ENCODE results near the gene CLDN14. TPM values are rescaled to one million over a fixed set of nuclear protein-coding genes. Genes with fewer than 3 reads are reported as not detected.

CLDN14 gene
- total RNA-seq, 1 experiment from 2014 or later = not detected

DNA sequence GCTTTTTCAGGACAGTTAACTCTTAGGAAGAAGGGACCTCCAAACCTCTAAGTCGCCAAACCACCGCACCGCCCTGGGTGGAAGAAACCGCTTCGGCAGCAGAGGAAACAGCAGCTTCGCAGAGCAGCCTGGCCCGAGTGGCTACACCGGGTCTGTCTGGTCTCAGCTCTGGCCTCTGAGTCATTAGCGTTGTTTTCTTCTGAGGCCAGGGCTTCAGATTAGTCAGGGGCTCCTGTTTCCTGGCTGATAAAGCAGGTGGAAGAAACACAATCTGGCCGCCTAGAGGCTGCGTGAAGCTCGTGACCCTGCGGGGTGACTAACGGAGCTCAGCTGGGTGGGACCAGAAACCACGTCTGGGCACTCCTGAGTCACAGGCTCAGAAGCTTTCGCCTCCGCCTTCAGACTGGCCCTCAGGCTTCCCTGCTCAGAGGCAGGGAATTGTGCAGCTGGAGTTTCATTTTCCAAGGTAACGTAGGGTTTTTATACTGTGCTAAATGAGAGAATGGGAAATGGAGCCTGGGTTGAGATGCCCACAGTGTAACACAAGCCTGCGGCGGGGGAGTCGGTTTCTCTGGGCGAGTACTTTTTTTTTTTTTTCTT, 49.9 kb downstream of the CLDN14 start:
- DNase-seq (ENCODE audit: low read depth in 1 of 2, low spot score in 2 of 2) = peak; percentile 88 to 96
- Histone ChIP-seq H3K27ac (peak overlapping the region; percentile 68), H3K4me1 (replicated peaks) (peaks cover 17% of the 10 kb centered on the region), H3K27me3 (replicated peaks) (no peaks in the 10 kb centered on the region), H3K9me3 (replicated peaks) (no peaks in the 10 kb centered on the region), H3K36me3 (no peaks in the 10 kb centered on the region), H3K4me3 (peak overlapping the region; percentile 28)

DNA sequence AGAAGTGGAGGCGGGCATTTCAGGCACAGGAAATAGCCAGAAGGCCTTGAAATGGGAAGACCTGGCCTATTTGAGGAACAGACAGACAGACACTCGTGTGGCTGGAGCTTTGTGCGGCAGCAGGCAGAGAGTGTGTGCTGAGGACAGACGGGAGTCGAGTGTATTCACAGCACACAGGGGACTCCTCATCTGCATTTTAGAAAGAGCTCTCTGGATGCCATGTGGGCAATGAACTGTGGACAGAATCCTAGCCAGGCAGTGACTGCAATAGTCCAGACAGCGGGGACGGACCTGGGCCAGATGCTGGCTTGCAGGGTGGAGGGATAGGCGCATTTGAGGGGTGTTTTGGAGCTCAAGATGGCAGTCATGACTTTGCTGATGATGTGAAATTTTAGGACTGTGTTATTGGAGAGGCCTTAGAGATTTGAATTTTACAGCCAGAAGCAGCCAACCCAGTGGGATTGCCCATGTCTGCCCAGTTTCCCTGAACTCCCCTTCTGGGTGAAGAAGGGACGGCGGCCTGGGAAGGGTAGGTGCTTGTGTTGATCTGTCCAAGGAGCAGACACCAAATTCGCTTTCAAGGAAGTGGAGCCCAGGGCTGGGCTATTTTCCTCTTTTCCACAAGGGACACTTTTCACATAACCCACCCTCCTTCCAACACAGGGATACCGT, 51.0 kb downstream of the CLDN14 start:
- Histone ChIP-seq H3K27ac (no peak overlapping the region), H3K27me3 (replicated peaks) (no peaks in the 10 kb centered on the region), H3K4me1 (replicated peaks) (peaks cover 17% of the 10 kb centered on the region), H3K36me3 (no peaks in the 10 kb centered on the region), H3K9me3 (replicated peaks) (no peaks in the 10 kb centered on the region), H3K4me3 (no peak overlapping the region)
- DNase-seq (ENCODE audit: low read depth in 1 of 2, low spot score in 2 of 2) = no peak

DNA sequence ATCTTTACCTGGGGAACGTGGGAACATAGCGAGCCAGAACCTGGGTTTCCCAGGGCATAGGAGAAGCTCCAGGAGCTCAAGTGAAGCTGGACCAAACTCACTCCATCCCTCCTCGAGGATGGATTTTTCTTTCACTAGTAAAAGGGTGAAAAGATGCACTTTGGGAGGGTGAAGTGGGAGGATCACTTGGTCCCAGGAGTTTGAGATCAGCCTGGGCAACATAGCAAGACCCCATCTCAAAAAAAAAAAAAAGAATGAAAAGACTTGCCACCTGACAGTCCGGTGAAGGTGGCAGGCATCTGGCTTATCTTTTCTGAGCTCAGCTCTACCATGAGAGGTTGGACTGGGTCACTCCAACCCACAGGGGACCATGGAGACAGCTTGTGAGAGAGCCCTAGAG, 52.4 kb downstream of the CLDN14 start:
- Histone ChIP-seq H3K27ac (no peak overlapping the region), H3K4me3 (no peak overlapping the region)

DNA sequence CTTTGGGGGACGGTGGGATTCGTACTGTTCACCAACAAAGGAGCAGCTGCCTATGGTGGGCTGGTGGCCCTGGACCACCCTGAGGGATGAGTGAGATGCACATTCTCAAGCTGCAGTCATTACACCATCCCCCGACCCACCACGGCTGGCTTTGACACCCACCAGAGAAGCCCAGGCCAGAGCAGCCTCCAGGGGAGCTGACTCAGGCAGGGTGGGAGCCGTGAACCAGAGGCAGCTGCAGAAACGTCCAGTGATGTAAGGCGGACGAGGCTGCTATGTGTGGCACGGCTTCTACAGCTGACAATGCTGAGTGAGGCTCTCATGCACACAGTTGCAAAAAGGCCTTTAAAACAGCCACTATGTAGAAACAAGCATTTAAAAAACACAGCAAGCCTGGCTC, 54.6 kb downstream of the CLDN14 start:
- no peaks in the 10 kb centered on the region for H3K27me3 ChIP-seq (replicated peaks)
- no peak overlapping the region for H3K27ac ChIP-seq
- H3K4me1 ChIP-seq (replicated peaks) = peaks cover 11% of the 10 kb centered on the region
- H3K4me3 ChIP-seq = no peak overlapping the region
- DNase-seq (ENCODE audit: low read depth in 1 of 2, low spot score in 2 of 2) = no peak
- no peaks in the 10 kb centered on the region for H3K9me3 ChIP-seq (replicated peaks)
- no peaks in the 10 kb centered on the region for H3K36me3 ChIP-seq

More for the DNA sequence above, 52.4 kb downstream of the CLDN14 start:
- peaks cover 17% of the 10 kb centered on the region for H3K4me1 ChIP-seq (replicated peaks)
- H3K9me3 ChIP-seq (replicated peaks) = no peaks in the 10 kb centered on the region
- DNase-seq (ENCODE audit: low read depth in 1 of 2, low spot score in 2 of 2) = no peak
- H3K27me3 ChIP-seq (replicated peaks) = no peaks in the 10 kb centered on the region
- no peaks in the 10 kb centered on the region for H3K36me3 ChIP-seq

DNA sequence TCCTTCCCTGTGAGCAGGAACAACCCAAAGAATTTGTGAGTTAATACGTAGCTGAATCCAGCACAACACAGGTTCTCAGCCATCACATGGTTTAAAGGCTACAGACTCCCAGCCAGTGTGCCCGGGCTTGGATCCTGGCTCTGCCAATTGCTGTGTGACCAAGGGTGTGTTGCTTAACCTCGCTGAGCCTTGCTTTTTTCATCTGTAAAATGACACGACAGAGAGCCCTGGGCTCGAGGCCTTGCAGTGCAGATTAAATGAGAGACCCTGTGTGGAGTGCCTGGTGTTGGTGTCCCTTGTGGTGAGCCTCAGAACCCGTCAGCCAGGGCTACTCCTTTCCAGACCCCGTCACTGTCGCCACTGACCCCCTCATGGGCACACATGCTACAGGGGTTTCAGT, 55.3 kb downstream of the CLDN14 start:
- Histone ChIP-seq H3K4me3 (no peak overlapping the region), H3K36me3 (no peaks in the 10 kb centered on the region), H3K27ac (no peak overlapping the region), H3K4me1 (replicated peaks) (peaks cover 11% of the 10 kb centered on the region), H3K27me3 (replicated peaks) (no peaks in the 10 kb centered on the region), H3K9me3 (replicated peaks) (no peaks in the 10 kb centered on the region)
- DNase-seq (ENCODE audit: low read depth in 1 of 2, low spot score in 2 of 2) = no peak

DNA sequence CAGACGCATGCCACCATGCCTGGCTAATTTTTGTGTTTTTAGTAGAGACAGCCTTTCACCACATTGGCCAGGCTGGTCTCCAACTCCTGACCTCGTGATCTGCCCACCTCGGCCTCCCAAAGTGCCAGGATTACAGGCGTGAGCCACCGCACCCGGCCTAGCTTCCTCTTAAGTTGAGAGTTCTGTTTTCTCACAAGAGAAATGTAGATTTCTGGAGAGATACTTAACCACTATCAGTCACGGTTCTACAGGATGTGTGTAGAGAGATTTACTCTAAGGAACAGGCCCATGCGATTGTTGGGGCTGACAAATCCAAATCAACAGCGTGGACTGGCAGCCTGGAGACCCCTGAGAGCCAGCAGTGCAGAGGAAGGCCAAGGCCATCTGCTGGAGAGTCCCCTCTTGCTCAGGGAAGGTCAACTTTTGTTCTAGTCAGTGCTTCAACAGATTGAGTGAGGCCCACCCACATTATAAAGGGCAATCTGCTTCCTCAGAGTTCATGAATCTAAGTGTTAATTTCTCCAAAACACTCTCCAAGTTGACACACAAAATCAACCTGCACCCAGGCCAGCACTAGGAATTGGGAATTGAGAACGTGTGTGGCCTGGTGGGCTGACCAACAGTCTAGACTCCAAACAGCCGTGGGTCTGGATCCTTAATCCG, 56.0 kb downstream of the CLDN14 start:
- DNase-seq (ENCODE audit: low read depth in 1 of 2, low spot score in 2 of 2) = no peak
- Histone ChIP-seq H3K4me3 (no peak overlapping the region), H3K27ac (no peak overlapping the region), H3K36me3 (no peaks in the 10 kb centered on the region), H3K4me1 (replicated peaks) (peaks cover 7% of the 10 kb centered on the region), H3K27me3 (replicated peaks) (no peaks in the 10 kb centered on the region), H3K9me3 (replicated peaks) (no peaks in the 10 kb centered on the region)

DNA sequence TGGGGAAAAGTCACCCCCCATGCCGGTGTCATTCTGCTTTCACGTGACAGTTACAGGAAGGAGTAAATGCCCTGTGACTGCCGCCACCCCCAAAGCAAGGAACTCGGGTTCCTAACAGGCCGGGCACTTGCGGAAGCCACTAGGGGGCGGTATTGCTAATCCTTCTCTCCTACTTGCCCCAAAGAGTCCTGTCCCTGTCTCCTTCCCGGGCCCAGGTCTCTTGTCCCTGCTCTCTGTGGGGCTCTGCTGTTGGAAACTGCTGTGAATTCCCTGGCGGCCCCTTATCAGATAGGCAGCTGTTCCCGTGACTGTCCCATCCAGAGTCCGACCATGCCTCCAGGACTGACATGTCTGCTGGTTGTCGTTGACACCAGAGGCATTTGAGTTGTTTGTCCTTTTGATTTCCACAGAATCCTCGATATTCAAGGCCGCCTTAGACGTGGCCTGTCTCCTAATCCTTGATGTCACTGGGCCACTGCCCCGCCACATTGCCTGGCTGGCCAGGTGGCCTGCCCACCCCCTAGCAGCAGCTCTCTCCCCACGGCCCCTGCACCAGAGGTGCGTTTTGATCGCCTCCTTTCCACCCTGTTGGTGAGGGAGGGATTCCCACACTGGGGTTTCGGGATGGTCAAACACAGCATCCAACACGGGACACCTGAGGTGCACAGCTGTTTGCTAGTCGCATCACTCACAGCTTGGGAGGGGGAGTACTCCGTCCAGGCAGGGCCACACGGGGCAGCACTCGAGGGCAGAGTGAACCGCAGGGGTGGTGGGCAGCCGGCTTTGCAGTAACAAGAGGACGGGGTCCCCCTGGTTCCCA, 57.4 kb downstream of the CLDN14 start:
- no peak overlapping the region for H3K27ac ChIP-seq
- peaks cover 7% of the 10 kb centered on the region for H3K4me1 ChIP-seq (replicated peaks)
- DNase-seq (ENCODE audit: low read depth in 1 of 2, low spot score in 2 of 2) = peak; percentile 37 to 68

DNA sequence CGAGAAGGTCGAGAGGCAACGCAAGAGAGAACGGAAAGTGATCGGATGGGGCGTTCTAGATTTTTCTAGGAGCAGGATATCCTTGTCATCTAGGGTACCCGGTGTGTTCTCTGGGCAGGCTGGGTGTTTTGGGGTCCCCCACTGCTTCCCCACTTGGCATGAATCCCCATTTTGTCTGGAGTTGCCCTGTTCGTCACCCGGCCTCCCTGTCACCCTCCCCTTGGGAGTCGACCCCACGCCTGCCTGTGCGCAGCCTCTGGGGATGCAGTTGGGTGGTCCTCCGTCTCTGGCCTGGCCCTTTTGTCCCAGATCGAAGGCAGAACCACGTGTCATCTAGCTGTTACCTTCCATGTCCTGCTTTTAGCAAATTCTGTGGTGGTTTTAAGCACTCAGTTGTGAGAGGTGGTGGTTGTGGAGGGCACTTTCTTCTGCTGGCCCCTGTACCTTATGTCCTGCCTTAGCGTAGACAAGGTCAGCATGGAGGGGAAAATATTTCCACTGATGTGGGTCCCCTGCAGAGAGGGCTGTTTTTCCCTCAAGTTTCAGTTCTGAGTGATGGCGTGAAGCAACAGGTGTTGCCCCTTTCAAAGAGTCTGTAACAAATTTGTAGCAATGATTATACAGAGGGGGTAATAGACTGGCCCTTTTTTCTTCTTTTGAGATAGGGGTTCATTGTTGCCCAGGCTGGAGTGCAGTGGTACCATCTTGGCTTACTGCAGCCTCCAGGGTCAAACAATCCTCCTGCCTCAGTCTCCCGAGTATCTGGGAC, 59.2 kb downstream of the CLDN14 start:
- no peak for DNase-seq (ENCODE audit: low read depth in 1 of 2, low spot score in 2 of 2)
- peaks cover 7% of the 10 kb centered on the region for H3K4me1 ChIP-seq (replicated peaks)
- H3K27me3 ChIP-seq (replicated peaks) = no peaks in the 10 kb centered on the region
- H3K36me3 ChIP-seq = peaks cover 16% of the 10 kb centered on the region
- H3K4me3 ChIP-seq = no peak overlapping the region
- no peak overlapping the region for H3K27ac ChIP-seq
- H3K9me3 ChIP-seq (replicated peaks) = no peaks in the 10 kb centered on the region

More for the DNA sequence above, 57.4 kb downstream of the CLDN14 start:
- H3K9me3 ChIP-seq (replicated peaks) = no peaks in the 10 kb centered on the region
- H3K4me3 ChIP-seq = no peak overlapping the region
- 0 out of 2 replicates have a peak, but pooled peaks cover 2% of the 10 kb centered on the region for H3K36me3 ChIP-seq
- no peaks in the 10 kb centered on the region for H3K27me3 ChIP-seq (replicated peaks)

DNA sequence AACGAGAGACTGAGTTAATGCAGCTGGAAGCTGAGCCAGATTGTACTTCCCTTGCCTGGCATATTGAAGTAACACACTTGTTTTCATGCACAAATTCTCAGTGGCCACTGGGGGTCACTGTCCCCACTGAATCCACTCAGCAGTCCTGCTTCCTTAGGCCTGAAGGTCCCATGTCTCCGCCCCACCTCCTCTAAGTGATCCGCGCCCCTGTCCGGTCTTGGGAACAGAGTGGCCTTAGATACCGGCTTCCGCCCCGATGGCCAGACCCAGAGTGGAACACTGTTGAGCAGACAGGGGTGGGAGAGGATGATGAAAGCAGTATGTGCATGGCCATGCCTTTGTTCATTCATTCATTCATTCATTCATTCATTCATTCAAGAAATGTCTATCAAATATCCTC, 59.9 kb downstream of the CLDN14 start:
- Histone ChIP-seq H3K4me3 (no peak overlapping the region), H3K27ac (no peak overlapping the region), H3K4me1 (replicated peaks) (peaks cover 7% of the 10 kb centered on the region)

DNA sequence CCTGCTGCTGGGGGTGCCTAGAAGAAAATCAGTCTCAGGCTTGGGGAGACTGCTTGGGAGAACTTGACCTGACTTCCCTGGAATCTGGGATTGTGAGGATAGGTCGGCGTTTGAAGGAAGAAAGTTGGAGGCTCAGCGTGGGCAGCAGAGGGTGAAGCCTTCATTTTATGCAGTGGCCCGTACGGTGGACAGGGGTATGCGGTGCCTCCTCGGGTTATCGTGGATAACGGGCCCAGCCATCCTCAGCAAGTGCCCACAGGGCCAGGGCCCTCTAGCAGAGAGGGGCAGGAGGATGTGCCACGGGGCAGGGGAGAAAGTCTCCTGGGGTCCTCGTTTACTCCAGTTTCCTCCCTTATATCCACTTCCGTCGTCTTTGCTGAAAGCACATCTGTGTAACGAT, 60.7 kb downstream of the CLDN14 start:
- H3K36me3 ChIP-seq = peaks cover 29% of the 10 kb centered on the region
- DNase-seq (ENCODE audit: low read depth in 1 of 2, low spot score in 2 of 2) = no peak
- no peak overlapping the region for H3K4me3 ChIP-seq
- H3K27ac ChIP-seq = no peak overlapping the region
- no peaks in the 10 kb centered on the region for H3K27me3 ChIP-seq (replicated peaks)
- peaks cover 7% of the 10 kb centered on the region for H3K4me1 ChIP-seq (replicated peaks)
- no peaks in the 10 kb centered on the region for H3K9me3 ChIP-seq (replicated peaks)

More for the DNA sequence above, 59.9 kb downstream of the CLDN14 start:
- DNase-seq (ENCODE audit: low read depth in 1 of 2, low spot score in 2 of 2) = peak; percentile 45 to 87
- Histone ChIP-seq H3K9me3 (replicated peaks) (no peaks in the 10 kb centered on the region), H3K36me3 (peaks cover 23% of the 10 kb centered on the region), H3K27me3 (replicated peaks) (no peaks in the 10 kb centered on the region)

DNA sequence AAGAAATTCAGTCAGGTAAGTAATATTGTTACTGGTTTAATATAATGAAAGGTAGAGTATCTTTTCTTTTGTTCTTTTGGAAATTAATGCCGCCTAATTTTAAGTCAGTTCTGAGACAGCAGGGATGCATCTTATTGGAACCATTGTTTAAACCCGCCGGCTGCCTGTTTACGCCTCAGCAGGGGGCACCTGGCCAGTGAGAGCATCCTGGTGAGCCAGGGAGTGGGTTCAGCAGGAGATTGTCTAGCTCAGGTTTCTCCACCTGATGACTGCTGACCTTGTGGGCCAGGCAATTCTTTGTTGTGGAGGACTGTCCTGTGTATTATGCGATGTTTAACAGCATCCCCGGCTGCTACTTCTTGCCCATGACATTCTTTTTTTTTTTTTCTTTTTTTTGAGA, 64.5 kb downstream of the CLDN14 start:
- peaks cover 4% of the 10 kb centered on the region for H3K4me1 ChIP-seq (replicated peaks)
- DNase-seq (ENCODE audit: low read depth in 1 of 2, low spot score in 2 of 2) = no peak
- peaks cover 55% of the 10 kb centered on the region for H3K36me3 ChIP-seq
- H3K4me3 ChIP-seq = no peak overlapping the region
- H3K27ac ChIP-seq = no peak overlapping the region
- no peaks in the 10 kb centered on the region for H3K27me3 ChIP-seq (replicated peaks)
- H3K9me3 ChIP-seq (replicated peaks) = no peaks in the 10 kb centered on the region

DNA sequence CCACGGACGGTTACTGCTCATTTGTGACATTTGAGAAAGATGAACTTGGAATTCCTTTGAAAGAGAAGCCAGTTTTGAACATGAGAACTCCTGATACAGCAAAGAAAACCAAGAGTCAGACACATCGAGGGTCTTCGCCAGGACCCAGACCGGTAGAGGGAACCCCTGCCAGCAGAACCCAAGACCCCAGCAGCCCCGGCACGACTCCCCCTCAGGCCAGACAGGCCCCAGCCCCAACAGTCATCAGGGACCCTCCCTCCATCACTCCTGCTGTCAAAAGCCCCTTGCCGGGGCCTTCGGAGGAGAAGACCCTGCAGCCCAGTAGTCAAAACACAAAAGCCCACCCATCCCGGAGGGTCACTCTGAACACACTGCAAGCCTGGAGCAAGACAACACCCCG, 67.0 kb downstream of the CLDN14 start:
- Histone ChIP-seq H3K27me3 (replicated peaks) (no peaks in the 10 kb centered on the region), H3K4me3 (no peak overlapping the region), H3K4me1 (replicated peaks) (no peaks in the 10 kb centered on the region), H3K27ac (no peak overlapping the region), H3K9me3 (replicated peaks) (no peaks in the 10 kb centered on the region), H3K36me3 (peaks cover 62% of the 10 kb centered on the region)
- DNase-seq (ENCODE audit: low read depth in 1 of 2, low spot score in 2 of 2) = no peak

DNA sequence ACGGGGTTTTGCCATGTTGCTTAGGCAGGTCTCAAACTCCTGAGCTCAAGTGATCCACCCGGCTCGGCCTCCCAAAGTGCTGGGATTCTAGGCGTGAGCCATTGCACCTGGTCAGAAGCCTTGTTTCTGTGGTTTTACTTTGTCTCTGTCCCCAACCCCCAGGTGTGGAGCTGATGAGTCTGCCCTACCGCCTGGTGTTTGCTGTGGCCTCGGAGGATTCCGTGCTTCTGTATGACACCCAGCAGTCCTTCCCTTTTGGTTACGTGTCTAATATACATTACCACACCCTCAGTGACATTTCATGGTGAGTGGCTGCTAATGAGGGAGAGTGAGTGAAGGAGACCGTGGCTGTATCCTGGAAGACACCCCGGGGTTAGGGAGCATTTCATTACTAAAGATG, 68.6 kb downstream of the CLDN14 start:
- Histone ChIP-seq H3K4me1 (replicated peaks) (no peaks in the 10 kb centered on the region), H3K9me3 (replicated peaks) (no peaks in the 10 kb centered on the region), H3K4me3 (no peak overlapping the region), H3K27me3 (replicated peaks) (no peaks in the 10 kb centered on the region), H3K36me3 (peaks cover 58% of the 10 kb centered on the region), H3K27ac (no peak overlapping the region)
- no peak for DNase-seq (ENCODE audit: low read depth in 1 of 2, low spot score in 2 of 2)

All from SJSA1 (cell line).